OCI-LY7 (cell line): ENCODE results near the gene MYO16.

Experiments
- EZH2phosphoT487 ChIP-seq: fragments of 200-600 bp; sonication (generic); IDR thresholded peaks from 2 replicates; pipeline ENCODE4 v1.6.1; 2018; ENCODE audit warnings: low read depth, borderline replicate concordance, mild to moderate bottlenecking, mixed run types, antibody characterized with exemption, low read length, moderate library complexity, mixed read lengths
- TF ChIP-seq, protein P1 (sequence below): fragments of 200-600 bp; sonication (generic); conservative IDR thresholded peaks from 2 replicates; pipeline ENCODE4 v1.5.1; 2014; ENCODE audit warnings: mild to moderate bottlenecking, antibody characterized with exemption, low read length, moderate library complexity, mixed read lengths

DNA sequence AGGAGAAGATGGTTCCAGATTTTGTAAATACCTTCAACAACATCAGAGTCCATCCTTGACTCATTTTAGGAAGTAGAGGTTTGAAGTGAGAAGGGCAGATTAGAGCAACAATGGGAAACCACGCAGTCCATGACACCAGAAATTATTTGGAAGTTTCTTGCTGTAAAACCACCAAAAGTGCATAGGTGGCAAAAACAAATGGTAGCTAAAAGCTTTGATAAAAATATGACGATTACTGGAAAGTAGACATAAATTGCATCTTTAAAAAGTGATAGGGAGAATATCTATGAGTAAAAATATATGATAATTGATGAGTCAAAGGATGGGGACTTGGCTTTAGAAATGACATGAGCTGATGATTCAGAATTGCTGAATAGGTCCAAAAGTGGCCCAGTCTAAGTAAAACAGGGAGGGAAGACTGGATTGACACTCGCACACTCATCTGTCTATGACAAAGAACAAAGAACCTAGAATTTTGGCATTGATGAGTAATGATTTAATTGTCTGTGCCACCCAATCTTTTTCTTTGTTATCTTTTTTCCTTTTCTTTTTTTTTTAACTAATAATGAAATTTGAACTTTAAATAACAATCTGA lies 472.2 kb downstream of the MYO16 start:
- TF ChIP-seq, protein P1, sequence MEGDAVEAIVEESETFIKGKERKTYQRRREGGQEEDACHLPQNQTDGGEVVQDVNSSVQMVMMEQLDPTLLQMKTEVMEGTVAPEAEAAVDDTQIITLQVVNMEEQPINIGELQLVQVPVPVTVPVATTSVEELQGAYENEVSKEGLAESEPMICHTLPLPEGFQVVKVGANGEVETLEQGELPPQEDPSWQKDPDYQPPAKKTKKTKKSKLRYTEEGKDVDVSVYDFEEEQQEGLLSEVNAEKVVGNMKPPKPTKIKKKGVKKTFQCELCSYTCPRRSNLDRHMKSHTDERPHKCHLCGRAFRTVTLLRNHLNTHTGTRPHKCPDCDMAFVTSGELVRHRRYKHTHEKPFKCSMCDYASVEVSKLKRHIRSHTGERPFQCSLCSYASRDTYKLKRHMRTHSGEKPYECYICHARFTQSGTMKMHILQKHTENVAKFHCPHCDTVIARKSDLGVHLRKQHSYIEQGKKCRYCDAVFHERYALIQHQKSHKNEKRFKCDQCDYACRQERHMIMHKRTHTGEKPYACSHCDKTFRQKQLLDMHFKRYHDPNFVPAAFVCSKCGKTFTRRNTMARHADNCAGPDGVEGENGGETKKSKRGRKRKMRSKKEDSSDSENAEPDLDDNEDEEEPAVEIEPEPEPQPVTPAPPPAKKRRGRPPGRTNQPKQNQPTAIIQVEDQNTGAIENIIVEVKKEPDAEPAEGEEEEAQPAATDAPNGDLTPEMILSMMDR, result no peak
- TF ChIP-seq EZH2phosphoT487, result no peak
